GM19324 (cell line): ENCODE measurements around the gene GPR158.

ENCODE experiments used
- ATAC-seq: cut with Tn5 transposase; IDR thresholded peaks from one replicate; pipeline ENCODE4 v1.9.1; 2021; ENCODE audit warnings: mild to moderate bottlenecking, moderate library complexity; ENCODE audit not compliant: unreplicated experiment, low FRiP score

GPR158 gene

DNA sequence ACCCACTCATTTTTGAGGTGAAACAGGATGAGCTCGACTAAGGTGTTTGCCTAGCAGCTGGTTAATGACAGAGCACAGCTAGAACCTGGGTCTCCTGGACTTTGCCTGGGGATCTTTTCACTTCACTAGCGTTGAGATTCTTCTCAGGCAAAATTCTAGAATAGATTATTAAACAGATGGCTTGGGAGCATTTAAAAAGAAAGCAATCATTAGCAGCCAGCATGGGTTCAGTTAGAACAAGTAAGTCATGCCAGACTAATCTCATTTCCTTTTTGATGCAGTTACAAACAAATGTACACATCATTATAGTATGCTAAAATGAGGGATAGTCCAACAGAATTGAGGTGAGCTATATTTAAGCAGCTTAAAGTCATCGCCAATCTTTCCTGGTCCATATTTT lies 467.9 kb downstream of the GPR158 start:
- ATAC-seq: no peak

DNA sequence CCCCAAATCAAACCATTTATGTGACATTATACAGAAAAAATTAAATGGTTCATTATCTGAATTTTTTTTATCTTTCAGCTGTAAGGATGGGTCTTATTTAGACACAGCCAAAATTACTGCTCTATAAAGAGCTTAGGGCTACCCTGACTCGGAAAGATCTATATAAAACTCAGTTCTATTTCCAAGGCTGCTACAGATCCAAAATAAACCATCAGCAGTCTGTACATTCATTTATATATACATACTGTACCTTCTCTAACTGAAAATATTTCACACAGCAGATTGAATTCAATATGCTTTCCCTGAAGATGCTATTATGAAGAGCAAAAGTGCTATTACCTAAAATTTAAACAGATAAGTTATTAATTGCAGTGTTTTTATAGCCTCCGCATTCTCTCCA lies 471.6 kb downstream of the GPR158 start:
- ATAC-seq: no peak

- ATAC-seq: no peak
Observed at GRCh38 chr10:25651534-25651933, 476.7 kb downstream of the GPR158 start.
